DND-41 (cell line): ENCODE data around the gene SLC6A4.

Source experiments
- ATAC-seq: fragments of 200-7000 bp; cut with Tn5 transposase; 3 replicates; pipeline ENCODE4 v1.9.1; 2021; ENCODE audit warnings: low read depth; ENCODE audit not compliant: insufficient read depth
- DNase-seq: peaks from one replicate; pipeline ENCODE4 v3.0.0-alpha.2; 2020
- H2AFZ ChIP-seq: 2 replicates; pipeline ENCODE4 v1.6.0; 2012; ENCODE audit warnings: low read depth, low read length
- H3K27ac ChIP-seq: 2 replicates; pipeline ENCODE4 v1.5.1; 2012; ENCODE audit warnings: low read length, inconsistent platforms
- H3K27me3 ChIP-seq: fragments of 200-600 bp; sonication (generic); 2 replicates; pipeline ENCODE4 v1.6.0; 2012; ENCODE audit warnings: low read length, mild to moderate bottlenecking, inconsistent platforms; ENCODE audit not compliant: insufficient read depth, poor library complexity
- H3K36me3 ChIP-seq: 2 replicates; pipeline ENCODE4 v1.5.1; 2012; ENCODE audit warnings: low read length, inconsistent platforms; ENCODE audit not compliant: insufficient read depth
- H3K4me1 ChIP-seq: 2 replicates; pipeline ENCODE4 v1.5.1; 2012; ENCODE audit warnings: mild to moderate bottlenecking, low read length; ENCODE audit not compliant: insufficient read depth
- H3K4me2 ChIP-seq: 2 replicates; pipeline ENCODE4 v1.6.0; 2012; ENCODE audit warnings: mild to moderate bottlenecking, moderate library complexity, low read length, inconsistent platforms; ENCODE audit not compliant: insufficient read depth
- H3K4me3 ChIP-seq, 2 experiments: fragments of 200-600 bp in 1 of 2; shearing (Covaris generic) in 1 of 2; 2 replicates each; pipeline ENCODE4 v1.5.1; 2012 to 2016; ENCODE audit warnings: inconsistent platforms in 2 of 2, low read length in 2 of 2, mild to moderate bottlenecking in 2 of 2, low read depth in 1 of 2, moderate library complexity in 1 of 2
- H3K79me2 ChIP-seq: 2 replicates; pipeline ENCODE4 v1.6.0; 2012; ENCODE audit warnings: low read length, inconsistent platforms; ENCODE audit not compliant: insufficient read depth
- H3K9ac ChIP-seq: 2 replicates; pipeline ENCODE4 v1.6.0; 2012; ENCODE audit warnings: low read depth, mild to moderate bottlenecking, inconsistent platforms, low read length, moderate library complexity
- H3K9me3 ChIP-seq: 2 replicates; pipeline ENCODE4 v1.5.1; 2012; ENCODE audit warnings: low read length, moderate library complexity, mild to moderate bottlenecking, inconsistent platforms; ENCODE audit not compliant: insufficient read depth, severe bottlenecking
- H4K20me1 ChIP-seq: 2 replicates; pipeline ENCODE4 v1.6.0; 2012; ENCODE audit warnings: low read length; ENCODE audit not compliant: insufficient read depth
- EZH2 ChIP-seq: IDR thresholded peaks from 3 replicates; pipeline ENCODE4 v1.6.1; 2012; ENCODE audit warnings: borderline replicate concordance, low read depth, mild to moderate bottlenecking, moderate library complexity, low read length, inconsistent platforms; ENCODE audit not compliant: severe bottlenecking
- TF ChIP-seq, protein P1 (sequence below): IDR thresholded peaks from 2 replicates; pipeline ENCODE4 v1.5.1; 2012; ENCODE audit warnings: borderline replicate concordance, low read length, moderate library complexity, mild to moderate bottlenecking; ENCODE audit not compliant: poor library complexity, severe bottlenecking; ENCODE audit errors: extremely low read depth

SLC6A4 gene

DNA sequence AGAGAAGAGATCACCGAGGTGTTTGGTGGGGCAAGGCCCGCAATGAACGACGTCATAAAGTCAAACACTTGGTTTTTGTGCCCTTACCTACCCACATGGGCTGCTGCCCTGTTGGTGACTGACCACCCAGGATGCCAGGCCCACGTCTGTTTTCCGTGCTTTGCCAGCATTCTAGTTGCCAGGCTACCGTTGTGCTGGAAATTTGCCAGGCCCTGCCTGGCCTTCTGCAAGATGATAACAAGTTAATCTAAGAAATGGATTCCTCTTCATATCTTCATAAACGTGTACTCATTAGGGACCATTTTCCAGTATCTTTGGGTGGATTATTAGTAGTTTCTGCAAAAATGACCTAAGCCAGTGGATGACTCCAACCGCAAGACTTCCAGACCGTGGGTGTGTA lies 35.4 kb downstream of the SLC6A4 start:
- DNase-seq, result no peak
- H3K79me2 ChIP-seq, result no peaks in the 10 kb centered on the region

DNA sequence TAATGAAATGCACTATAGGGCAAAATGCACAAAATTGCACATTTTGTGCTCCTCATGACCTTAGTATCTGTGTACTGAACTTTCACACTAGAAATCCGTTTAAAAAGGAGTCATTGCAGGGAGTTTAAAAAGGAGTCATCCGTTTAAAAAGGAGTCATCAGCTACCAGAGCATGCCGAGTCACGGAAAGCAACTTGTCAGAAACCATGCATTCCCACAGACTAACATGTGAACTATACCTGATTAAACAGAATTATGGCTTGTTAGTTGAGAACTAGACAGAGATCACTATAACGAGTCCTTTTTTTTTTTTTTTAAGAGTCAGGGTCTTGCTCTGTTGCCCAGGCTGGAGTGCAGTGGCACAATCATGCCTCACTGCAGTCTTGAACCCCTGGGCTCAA lies 35.9 kb downstream of the SLC6A4 start:
- Histone ChIP-seq H3K9ac (no peak overlapping the region), H3K4me2 (no peak overlapping the region), H3K79me2 (no peaks in the 10 kb centered on the region), H3K27me3 (peaks cover under 1% of the 10 kb centered on the region), H3K4me1 (no peaks in the 10 kb centered on the region), H4K20me1 (no peaks in the 10 kb centered on the region), H3K4me3 (no peak overlapping the region), H2AFZ (no peak overlapping the region), H3K36me3 (no peaks in the 10 kb centered on the region), H3K27ac (no peak overlapping the region), H3K9me3 (no peaks in the 10 kb centered on the region)
- DNase-seq (no peak), ATAC-seq (no peak)
- no peak for TF ChIP-seq EZH2
- TF ChIP-seq, protein P1, sequence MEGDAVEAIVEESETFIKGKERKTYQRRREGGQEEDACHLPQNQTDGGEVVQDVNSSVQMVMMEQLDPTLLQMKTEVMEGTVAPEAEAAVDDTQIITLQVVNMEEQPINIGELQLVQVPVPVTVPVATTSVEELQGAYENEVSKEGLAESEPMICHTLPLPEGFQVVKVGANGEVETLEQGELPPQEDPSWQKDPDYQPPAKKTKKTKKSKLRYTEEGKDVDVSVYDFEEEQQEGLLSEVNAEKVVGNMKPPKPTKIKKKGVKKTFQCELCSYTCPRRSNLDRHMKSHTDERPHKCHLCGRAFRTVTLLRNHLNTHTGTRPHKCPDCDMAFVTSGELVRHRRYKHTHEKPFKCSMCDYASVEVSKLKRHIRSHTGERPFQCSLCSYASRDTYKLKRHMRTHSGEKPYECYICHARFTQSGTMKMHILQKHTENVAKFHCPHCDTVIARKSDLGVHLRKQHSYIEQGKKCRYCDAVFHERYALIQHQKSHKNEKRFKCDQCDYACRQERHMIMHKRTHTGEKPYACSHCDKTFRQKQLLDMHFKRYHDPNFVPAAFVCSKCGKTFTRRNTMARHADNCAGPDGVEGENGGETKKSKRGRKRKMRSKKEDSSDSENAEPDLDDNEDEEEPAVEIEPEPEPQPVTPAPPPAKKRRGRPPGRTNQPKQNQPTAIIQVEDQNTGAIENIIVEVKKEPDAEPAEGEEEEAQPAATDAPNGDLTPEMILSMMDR, result no peak

More for the DNA sequence above, 35.4 kb downstream of the SLC6A4 start:
- Histone ChIP-seq H3K36me3 (no peaks in the 10 kb centered on the region), H3K9me3 (no peaks in the 10 kb centered on the region), H2AFZ (no peak overlapping the region), H3K9ac (no peak overlapping the region), H3K4me1 (no peaks in the 10 kb centered on the region), H3K27me3 (peaks cover 3% of the 10 kb centered on the region), H3K27ac (no peak overlapping the region), H3K4me3 (no peak overlapping the region), H3K4me2 (no peak overlapping the region), H4K20me1 (no peaks in the 10 kb centered on the region)
- TF ChIP-seq, protein P1, result no peak
- TF ChIP-seq EZH2, result no peak
- no peak for ATAC-seq

DNA sequence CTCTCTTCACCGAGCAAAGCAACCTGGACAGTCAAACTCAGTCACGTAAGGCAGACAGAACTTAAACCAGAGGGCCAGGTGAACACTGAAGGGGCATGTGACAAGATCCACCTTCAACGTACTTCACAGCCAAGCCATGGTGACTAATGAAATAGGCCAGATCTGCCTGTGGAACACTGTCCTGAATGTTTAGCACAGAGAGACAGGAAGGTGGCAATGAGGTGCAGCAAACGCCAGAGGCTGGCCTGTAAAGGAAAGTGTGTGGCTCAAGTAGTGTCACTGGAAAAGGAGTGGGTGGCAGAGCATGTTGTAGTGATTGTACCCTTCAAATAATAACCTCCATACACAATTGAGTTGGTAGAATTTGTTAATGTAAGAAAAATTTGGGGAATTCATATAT lies 38.1 kb downstream of the SLC6A4 start:
- DNase-seq (no peak), ATAC-seq (no peak)
- no peak for TF ChIP-seq EZH2
- TF ChIP-seq, protein P1, result no peak
- Histone ChIP-seq H4K20me1 (no peaks in the 10 kb centered on the region), H3K36me3 (no peaks in the 10 kb centered on the region), H3K4me3 (no peak overlapping the region), H3K4me1 (no peaks in the 10 kb centered on the region), H2AFZ (no peak overlapping the region), H3K79me2 (no peaks in the 10 kb centered on the region), H3K27ac (no peak overlapping the region), H3K9me3 (no peaks in the 10 kb centered on the region), H3K4me2 (no peak overlapping the region), H3K9ac (no peak overlapping the region), H3K27me3 (no peaks in the 10 kb centered on the region)

DNA sequence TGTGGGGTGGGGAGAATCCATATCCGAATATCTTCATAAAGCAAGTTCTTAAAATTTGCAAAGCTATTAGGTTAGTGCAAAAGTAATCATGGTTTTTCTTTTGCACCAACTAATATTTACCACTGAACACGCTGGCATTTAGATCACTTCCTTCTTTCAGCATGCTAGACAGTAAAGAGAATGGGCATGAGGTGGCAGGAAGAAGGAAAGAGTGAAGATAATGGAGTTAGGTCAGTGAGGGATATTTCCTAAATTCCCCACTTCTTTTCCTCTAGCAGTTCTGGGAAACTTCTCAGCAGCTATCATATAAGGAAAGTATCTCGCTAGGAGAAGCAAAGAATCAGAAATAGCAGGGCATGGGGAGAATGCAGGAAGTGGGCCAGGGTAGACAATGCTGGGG lies 39.0 kb downstream of the SLC6A4 start:
- DNase-seq (no peak), ATAC-seq (no peak)
- no peaks in the 10 kb centered on the region for H3K9me3 ChIP-seq
- no peak overlapping the region for H3K9ac ChIP-seq
- H3K4me2 ChIP-seq, result no peak overlapping the region
- no peaks in the 10 kb centered on the region for H3K79me2 ChIP-seq
- TF ChIP-seq, protein P1, result no peak
- TF ChIP-seq EZH2, result no peak
- no peak overlapping the region for H3K4me3 ChIP-seq
- H3K27me3 ChIP-seq, result no peaks in the 10 kb centered on the region
- no peak overlapping the region for H3K27ac ChIP-seq
- no peaks in the 10 kb centered on the region for H3K36me3 ChIP-seq
- H3K4me1 ChIP-seq, result no peaks in the 10 kb centered on the region
- no peaks in the 10 kb centered on the region for H4K20me1 ChIP-seq
- no peak overlapping the region for H2AFZ ChIP-seq
